Measurements from ENCODE around the gene HNRNPA0. TPM values are rescaled to one million over a fixed set of nuclear protein-coding genes. Genes with fewer than 3 reads are reported as not detected.

Gene HNRNPA0
- total and polyA plus RNA-seq, 9 of the 15 experiments (the other 6 are each of a cell fraction or from before 2014, with no cell fraction given): 5.0 to 33.3 (median 10.7) TPM

GRCh38 chr5:137754188-137754960, at the start of gene HNRNPA0 (continued):
- TF ChIP-seq ZNF318 (IDR thresholded peaks at IDR 0.05; ENCODE audit: borderline replicate concordance in 1 of 2, low read depth in 1 of 2) (0 out of 4 replicates have a peak, but pooled peaks of 1 of the 2 experiments have one; percentile 21), ZNF695 (CRISPR knock-in tag; IDR thresholded peaks at IDR 0.05) (no peak), HMGXB4 (CRISPR knock-in tag; IDR thresholded peaks at IDR 0.05) (no peak), ZNF785 (CRISPR knock-in tag; IDR thresholded peaks at IDR 0.05) (no peak), BRD4 (IDR thresholded peaks at IDR 0.05) (no peak; the same call in 1 of the 2 replicates), ZBTB8A (IDR thresholded peaks at IDR 0.05; ENCODE audit: partially characterized antibody) (no peak), MNT (conservative IDR thresholded peaks at IDR 0.05) (peak; percentile 77 to 87), ZNF764 (CRISPR knock-in tag; IDR thresholded peaks at IDR 0.05; ENCODE audit: low read depth) (peak; percentile 63; the same call in 1 of the 2 replicates)

Data from K562 (cell line).